NCI-H2196 treated with DMSO at 0.1 percent for 48 hours (cell line): ENCODE results near the gene KIAA2012.
"Not testable (repeated sequence)": the region's sequence is repeated elsewhere in the genome, so short reads cannot be mapped to it uniquely, and the experiment has no call there.

ENCODE experiments used
- DNase-seq: peaks from one replicate; lab custom pipeline; 2025; ENCODE audit not compliant: unreplicated experiment; lab: John Stamatoyannopoulos, UW

The KIAA2012 gene

GRCh38 chr2:202114291-202114690, 41.2 kb downstream of the KIAA2012 start:
- DNase-seq, result no peak

- DNase-seq, result no peak
These were observed 41.7 kb downstream of the KIAA2012 start for GRCh38 chr2:202114795-202115194.

- DNase-seq, result no peak
These were observed 42.5 kb downstream of the KIAA2012 start for GRCh38 chr2:202115479-202115971.

- no peak for DNase-seq
These were observed 43.6 kb downstream of the KIAA2012 start for GRCh38 chr2:202116691-202117090.

- no peak for DNase-seq
These were observed 45.1 kb downstream of the KIAA2012 start for GRCh38 chr2:202118168-202118567.

GRCh38 chr2:202120828-202121227, 47.8 kb downstream of the KIAA2012 start:
- no peak for DNase-seq

GRCh38 chr2:202121532-202122162, 48.6 kb downstream of the KIAA2012 start:
- DNase-seq, result no peak

GRCh38 chr2:202122163-202122540, 49.1 kb downstream of the KIAA2012 start:
- no peak for DNase-seq

- no peak for DNase-seq
These were observed 50.1 kb downstream of the KIAA2012 start for GRCh38 chr2:202122980-202123720.

GRCh38 chr2:202124286-202124685, 51.2 kb downstream of the KIAA2012 start:
- DNase-seq, result no peak

- DNase-seq, result no peak
These were observed 54.8 kb downstream of the KIAA2012 start for GRCh38 chr2:202127687-202128331.

- DNase-seq, result no peak
These were observed 56.8 kb downstream of the KIAA2012 start for GRCh38 chr2:202129841-202130240.

- DNase-seq, result no peak
These were observed 60.3 kb downstream of the KIAA2012 start for GRCh38 chr2:202133200-202133908.

- DNase-seq, result no peak
These were observed 60.8 kb downstream of the KIAA2012 start for GRCh38 chr2:202133909-202134265.

- DNase-seq, result no peak
These were observed 62.2 kb downstream of the KIAA2012 start for GRCh38 chr2:202135091-202135874.

- DNase-seq, result not testable (repeated sequence)
These were observed 63.0 kb downstream of the KIAA2012 start for GRCh38 chr2:202136039-202136438.

- no peak for DNase-seq
These were observed 63.5 kb downstream of the KIAA2012 start for GRCh38 chr2:202136526-202136925.

- DNase-seq, result no peak
These were observed 67.6 kb downstream of the KIAA2012 start for GRCh38 chr2:202140522-202141252.

- DNase-seq, result no peak
These were observed 68.4 kb downstream of the KIAA2012 start for GRCh38 chr2:202141329-202141947.

- no peak for DNase-seq
These were observed 69.5 kb downstream of the KIAA2012 start for GRCh38 chr2:202142540-202142939.
